Left cardiac atrium (tissue), 4 donors: ENCODE data around the gene TMEM50B. TPM values are rescaled to one million over a fixed set of nuclear protein-coding genes. Genes with fewer than 3 reads are reported as not detected.
A peak's percentile ranks its signal among the peaks of the same experiment; 100 is the strongest.
"Not testable (repeated sequence)": the region's sequence is repeated elsewhere in the genome, so short reads cannot be mapped to it uniquely, and the experiment has no call there.

Experiments used
- ATAC-seq, 2 donors: fragments of 200-7000 bp; cut with Tn5 transposase; one replicate each; pipeline ENCODE4 v1.9.1; 2020; ENCODE audit warnings: mild to moderate bottlenecking in 2 of 2, moderate library complexity in 2 of 2
- DNase-seq: peaks from one replicate; pipeline ENCODE4 v3.0.0-alpha.2; 2020
- intact Hi-C, 2 donors: fragments of 100-400 bp; cut with DNase I; formaldehyde crosslinking; loops; one replicate each; pipeline versions ENCODE4 v1.14.1 to v1.15.1; 2022 to 2023
- total RNA-seq, 2 donors: library from RNA; stranded (reverse); fragmentation: NEBNext Ultra II Directional; extraction: Animal tissue kit (Norgen Biotek cat#: 25700); gene quantifications; one replicate each; pipeline ENCODE4 v1.2.1, GENCODE V29; 2021
- donor health status: DM: no; HTN: yes; CAD: no.
- donor health status: DM: no; HTN: yes; CAD: no; lungs with severe emphysema.
- donor health status: DM: yes; HTN: yes; CAD: no.
- donor health status: Dilated cardiomyopathy.

The TMEM50B gene
- total RNA-seq, 2 donors from 2014 or later: 33.1 to 39.7 TPM

DNA sequence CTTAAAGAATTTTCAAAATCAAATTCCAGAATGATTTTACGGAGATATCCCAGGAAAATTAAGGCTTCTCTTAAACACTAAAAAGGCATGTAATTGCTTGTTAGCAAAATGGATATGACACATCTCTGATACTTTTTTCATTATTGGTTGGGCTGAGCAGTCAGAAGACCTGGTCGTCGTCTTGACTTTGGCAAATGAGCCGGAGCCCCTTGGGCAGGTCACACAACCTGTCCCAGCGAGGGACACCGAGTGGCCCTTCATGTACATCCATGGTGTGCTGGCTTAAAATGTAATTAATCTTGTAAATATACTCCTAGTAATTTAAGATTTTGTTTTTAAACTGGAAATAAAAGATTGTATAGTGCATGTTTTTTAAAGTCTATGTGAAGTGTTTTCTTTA, 42.6 kb downstream of the TMEM50B start:
- DNase-seq (no peak), ATAC-seq (no peak)
- intact Hi-C loops: no loop called here

DNA sequence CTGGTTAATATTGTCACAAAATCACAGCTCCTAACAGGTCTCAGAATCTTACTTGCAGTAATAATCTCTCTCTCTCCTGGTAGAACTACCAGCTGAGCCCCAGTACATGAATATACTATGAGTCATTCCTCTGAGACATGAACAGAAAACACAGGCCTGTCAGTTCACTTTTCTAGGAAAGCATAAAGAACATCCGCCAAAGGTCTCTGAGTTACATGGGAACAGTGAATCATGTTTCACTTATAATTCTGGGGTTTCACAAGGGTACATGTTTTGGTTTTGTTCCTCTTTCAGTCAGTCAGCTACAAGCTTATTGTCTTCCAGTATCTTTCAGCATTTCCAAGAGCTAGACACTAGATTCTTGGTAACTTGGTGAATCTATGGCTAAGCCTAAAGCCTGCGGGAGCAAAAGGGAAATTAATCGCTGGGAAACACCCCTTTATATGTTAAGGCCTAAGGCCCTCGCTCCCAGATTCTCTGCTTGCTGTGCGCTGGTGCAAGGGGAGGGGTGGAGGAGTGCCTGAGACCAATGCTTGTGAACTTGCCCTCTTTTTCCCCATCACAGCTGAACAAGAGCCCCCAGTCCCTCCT, 44.9 kb downstream of the TMEM50B start:
- ATAC-seq: peak; percentile 55 to 93
- intact Hi-C loops: no loop called here
- DNase-seq: no peak

DNA sequence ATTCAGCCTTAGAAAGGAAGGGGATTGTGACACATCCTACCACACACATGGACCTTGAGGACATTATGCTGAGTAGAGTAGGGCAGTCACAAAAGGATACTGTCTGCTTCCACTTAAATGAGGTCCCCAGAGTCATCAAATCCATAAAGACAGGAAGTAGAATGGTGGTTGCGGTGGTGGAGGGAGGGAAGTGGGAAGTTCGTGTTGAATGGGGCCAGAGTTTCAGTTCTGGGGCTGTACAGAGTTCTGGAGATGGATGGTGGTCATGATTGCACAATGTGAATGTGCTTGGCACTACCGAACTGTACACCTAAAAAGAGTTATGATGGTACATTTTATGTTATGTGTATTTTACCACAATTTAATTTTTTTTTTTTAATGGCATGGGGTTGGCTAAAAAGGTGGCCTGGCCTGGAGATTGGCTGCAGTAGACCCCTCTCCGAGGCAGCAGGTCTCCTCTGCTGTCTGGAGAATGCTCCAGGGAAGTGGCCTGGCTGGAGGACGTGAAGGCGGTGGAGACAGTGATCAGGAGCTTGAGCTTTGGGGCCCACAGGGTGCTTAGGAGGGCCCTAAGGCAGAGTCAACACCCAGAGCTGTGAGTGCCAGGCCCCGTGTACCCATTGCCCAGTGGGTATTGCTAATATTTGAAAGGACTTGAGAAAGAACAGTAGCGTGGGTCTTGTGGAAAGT, 46.2 kb downstream of the TMEM50B start:
- intact Hi-C loops: no loop called here

DNA sequence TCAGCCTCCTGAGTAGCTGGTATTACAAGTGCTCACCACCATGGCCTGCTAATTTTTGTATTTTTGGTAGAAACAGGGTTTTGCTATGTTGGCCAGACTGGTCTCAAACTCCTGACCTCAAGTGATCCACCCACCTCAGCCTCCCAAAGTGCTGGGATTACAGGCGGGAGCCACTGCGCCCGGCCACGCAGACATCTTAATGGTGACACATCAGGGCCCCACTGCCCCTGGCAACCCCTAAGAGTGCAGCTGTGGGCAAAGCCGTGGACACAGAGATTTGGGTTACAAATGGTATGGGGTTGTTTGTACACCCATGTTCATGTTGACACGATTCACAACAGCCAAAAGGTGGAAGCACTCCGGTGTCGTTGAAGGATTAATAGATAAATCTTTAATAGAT, 46.8 kb downstream of the TMEM50B start:
- no peak for DNase-seq
- intact Hi-C loops: no loop called here
- ATAC-seq: no peak

More for the DNA sequence above, 46.2 kb downstream of the TMEM50B start:
- ATAC-seq (peak; percentile 28 to 38), DNase-seq (no peak)

GRCh38 chr21:33432496-33432895, 47.3 kb downstream of the TMEM50B start:
- intact Hi-C loops: no loop called here
- ATAC-seq (no peak), DNase-seq (no peak)

DNA sequence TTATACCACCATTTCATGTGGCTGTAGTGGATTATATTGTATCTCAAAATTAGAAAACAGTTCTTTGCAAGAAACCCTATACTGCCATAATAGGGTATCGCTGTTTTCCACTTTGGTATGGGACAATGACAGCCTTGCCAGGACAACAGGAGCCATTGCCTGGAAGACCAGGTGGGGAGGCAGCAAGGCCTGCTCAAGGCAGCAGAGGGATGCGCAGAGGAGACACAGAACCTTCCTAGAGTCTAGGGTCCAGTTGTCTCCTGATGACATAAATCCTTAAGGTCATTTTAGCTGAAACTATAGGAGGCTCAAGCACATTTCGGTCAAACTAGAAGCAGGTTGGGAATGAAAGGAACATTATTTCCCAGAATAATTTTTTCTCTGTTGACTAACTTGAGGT, 48.9 kb downstream of the TMEM50B start:
- DNase-seq: no peak
- intact Hi-C loops: no loop called here
- ATAC-seq: no peak

DNA sequence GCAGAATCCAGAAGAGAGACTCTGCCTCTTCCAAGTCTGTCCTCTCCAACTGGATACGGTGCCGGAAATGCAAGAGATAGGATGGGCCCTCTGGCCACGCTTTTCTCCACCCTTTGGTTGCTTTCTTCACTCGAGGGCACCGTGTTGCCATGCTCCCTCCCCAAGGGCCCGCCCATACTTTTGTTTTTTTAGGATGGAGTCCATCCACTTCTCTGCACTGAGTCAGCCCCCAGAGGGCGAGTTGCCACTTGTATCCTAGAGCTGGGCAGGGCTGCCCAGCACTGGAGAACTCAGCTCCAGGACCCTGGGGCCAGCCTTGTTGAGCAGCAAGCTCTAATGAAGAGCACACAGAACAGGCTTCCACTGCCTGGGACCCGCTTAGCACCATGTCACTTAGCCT, 51.1 kb downstream of the TMEM50B start:
- intact Hi-C loops: no loop called here
- DNase-seq (no peak), ATAC-seq (peak; percentile 52 to 74)

- intact Hi-C loops: no loop called here
- ATAC-seq (no peak), DNase-seq (no peak)
These were observed 52.7 kb downstream of the TMEM50B start for GRCh38 chr21:33427051-33427450.

GRCh38 chr21:33425825-33426224, 53.9 kb downstream of the TMEM50B start:
- DNase-seq: no peak
- intact Hi-C loops: no loop called here
- no peak for ATAC-seq

GRCh38 chr21:33424214-33424613, 55.6 kb downstream of the TMEM50B start:
- no peak for ATAC-seq
- intact Hi-C loops: no loop called here
- no peak for DNase-seq

DNA sequence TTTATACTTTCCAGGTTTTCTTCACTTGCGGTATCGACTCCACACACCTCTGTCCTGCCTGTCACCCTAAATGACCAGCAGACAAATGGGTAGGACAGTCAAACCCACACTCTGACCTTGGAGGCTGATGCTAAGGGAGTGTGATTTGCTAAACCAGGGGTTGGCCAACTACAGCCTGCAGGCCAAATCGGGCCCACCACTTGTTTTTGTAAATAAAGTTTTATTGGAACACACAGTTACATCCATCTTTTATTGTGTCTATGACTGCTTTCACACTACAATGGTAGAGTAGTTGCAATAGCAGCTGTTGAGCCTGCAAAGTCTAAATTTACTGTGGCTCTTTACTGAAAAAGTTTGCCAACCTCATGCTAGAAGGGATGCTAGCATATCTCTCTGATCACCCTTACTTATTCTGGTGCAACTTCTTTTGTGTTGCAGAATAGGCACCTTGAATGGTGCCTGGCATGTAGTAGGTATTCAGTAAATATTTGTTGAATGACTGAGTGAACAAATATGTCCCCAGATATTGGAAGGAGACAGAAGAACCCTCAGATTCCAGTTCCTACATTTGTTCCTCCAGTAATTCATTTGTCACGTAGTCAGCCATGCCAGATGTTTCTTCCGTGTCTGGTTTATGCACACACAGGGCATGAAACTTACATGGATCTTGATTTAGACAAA, 57.9 kb downstream of the TMEM50B start:
- DNase-seq: no peak
- no peak for ATAC-seq
- intact Hi-C loops: no loop called here

DNA sequence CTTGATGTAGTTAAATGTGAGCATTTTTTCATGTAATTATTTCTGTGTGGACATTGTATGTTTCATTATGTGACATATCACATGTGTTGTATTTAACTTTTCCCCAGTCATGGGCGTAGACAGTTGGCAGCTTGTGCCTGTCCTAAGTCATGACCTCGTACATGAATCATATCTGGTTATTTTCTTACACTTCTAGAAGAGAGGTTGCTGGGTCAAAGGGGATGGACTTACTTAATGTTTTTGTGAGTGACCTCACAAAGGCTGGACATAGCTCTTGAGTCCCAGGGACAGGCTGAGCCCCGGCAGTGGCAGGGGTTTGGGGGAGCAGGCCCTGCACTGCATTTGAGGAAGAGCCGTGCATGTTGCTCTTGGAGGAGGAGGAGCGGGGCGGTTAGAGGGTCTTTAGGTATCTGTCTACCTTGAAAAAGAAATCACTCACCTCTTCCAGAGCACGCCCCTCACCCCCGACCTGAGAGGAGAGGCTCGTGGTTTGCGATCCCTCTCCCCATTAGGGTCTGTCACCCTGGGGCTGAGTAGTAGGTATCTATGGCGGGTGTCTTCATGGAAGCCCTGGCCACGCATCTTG, 60.1 kb downstream of the TMEM50B start:
- ATAC-seq (peak; percentile 88 to 94), DNase-seq (peak; percentile 52)
- intact Hi-C loops: no loop called here

- DNase-seq (peak; percentile 72), ATAC-seq (peak; percentile 78 to 82)
- intact Hi-C loops: no loop called here
These were observed 61.1 kb downstream of the TMEM50B start for GRCh38 chr21:33418691-33419090.

- ATAC-seq (no peak), DNase-seq (no peak)
- intact Hi-C loops: no loop called here
These were observed 64.8 kb downstream of the TMEM50B start for GRCh38 chr21:33414926-33415325.

- ATAC-seq (no peak), DNase-seq (no peak)
- intact Hi-C loops: no loop called here
These were observed 65.7 kb downstream of the TMEM50B start for GRCh38 chr21:33414068-33414467.

DNA sequence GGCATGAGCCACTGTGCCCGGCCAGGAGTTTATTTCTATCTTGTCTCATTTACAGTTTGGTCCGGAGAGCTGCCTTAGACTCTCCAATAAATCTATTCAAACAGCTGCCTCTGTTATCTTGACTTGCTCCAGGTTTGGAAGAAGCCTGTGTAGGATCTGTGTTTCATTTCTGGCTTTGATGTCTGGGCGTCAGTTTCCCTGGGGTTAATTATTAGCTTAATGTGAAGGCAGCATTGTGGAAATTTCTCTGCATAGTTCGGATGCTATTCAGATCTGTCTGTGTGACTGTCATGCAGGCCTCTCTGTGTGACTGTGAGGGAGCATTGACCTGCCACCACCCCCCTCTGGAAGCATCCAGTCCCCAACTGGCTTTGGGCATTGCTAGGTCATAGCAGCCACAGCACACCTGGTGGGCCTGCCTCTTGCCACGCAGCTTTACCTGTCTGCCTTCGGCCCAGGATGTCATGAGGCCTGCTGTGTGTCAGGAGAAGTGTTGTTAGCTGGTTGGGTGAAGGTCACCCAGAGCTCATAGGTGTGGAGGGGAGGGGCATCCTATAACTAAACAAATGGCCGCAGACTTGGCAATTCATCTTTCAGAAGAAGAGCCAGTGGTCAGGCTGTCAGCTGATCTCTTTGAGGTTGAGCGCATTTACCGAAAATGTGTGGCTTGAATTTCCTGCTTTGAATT, 66.8 kb downstream of the TMEM50B start:
- intact Hi-C loops: no loop called here
- ATAC-seq (no peak), DNase-seq (no peak)

GRCh38 chr21:33412439-33412831, 67.3 kb downstream of the TMEM50B start:
- intact Hi-C loops, DNase-seq, ATAC-seq: not testable (repeated sequence)

DNA sequence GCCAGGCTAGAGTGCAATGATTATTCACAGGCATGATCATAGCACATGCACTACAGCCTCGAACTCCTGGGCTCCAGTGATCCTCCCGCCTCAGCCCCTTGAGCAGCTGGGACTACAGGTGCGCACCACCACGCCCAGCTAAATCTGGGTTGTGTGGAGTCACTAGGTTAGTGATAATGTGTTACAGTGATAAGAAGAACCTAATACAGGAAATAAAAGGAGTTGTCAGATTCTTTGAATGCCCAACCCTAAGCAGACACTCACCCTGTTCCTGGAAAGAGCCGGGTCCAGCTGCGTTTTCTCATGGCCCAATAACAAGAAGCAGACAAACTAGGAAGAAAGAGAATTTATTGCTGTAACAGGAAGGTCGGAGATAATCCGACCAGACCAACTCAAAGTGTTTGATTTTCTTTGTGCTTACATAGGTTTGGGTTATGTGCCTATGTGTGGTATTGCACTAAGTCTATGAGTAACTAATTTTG, 67.8 kb downstream of the TMEM50B start:
- DNase-seq (no peak), ATAC-seq (peak in 1 of 2 donors; percentile 17)
- intact Hi-C loops: no loop called here

GRCh38 chr21:33406493-33406892, 73.3 kb downstream of the TMEM50B start:
- DNase-seq (no peak), ATAC-seq (no peak)
- intact Hi-C loops: no loop called here
